GM18873 (cell line): ENCODE results near the gene RAD54L2.
"Not testable (repeated sequence)": the region's sequence is repeated elsewhere in the genome, so short reads cannot be mapped to it uniquely, and the experiment has no call there.

Source experiments
- ATAC-seq: cut with Tn5 transposase; IDR thresholded peaks from one replicate; pipeline ENCODE4 v1.9.1; 2021; ENCODE audit warnings: mild to moderate bottlenecking, moderate library complexity, moderate number of reproducible peaks; ENCODE audit not compliant: unreplicated experiment, low FRiP score

The RAD54L2 gene

DNA sequence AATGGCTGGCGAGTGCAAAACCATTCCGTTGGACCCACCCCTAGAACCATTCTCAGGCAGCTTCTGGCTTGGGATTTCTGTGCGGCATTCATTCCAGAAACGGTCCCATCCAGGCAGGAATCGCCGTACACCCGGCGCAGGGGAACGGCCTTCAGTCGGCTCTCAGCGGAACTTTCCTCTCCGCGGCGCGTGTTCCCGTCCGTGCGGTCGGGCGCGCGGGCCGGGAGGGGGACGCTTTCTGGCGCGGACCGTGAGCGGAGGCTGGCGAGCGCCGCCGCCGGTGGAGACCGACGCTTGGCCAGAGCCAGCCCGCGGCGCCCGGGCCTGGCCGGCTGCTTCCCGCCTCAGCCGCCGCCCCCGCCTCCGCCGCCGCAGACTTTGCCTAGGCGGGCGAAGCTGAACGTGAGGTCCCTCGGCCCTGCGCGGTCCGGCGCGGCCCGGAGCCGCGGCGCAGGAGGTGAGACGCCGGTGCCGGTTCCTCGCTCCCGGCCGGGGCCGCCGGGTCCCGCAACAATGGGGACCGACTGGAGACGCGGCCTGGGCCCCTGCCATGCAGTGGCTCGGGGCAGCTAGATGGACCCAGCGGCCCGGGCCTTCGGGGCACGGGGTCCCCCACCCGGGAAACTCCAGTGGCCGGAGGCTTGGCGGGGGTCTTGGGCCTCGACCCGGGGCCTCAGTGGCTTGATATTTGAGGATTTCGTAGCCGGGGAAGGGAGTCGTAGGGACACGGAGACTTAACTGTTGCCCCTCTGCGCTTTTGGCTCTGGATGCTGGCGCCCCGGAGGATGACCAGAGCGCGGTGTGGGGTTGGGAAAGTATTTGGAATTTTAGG lies at the start of gene RAD54L2:
TSS of gene RAD54L2 (plus strand) at position 261 of the 832 bp plus-strand sequence. CDS start 51,702 bp downstream, outside the sequence.
- peak; percentile 58 for ATAC-seq

GRCh38 chr3:51498876-51499738 lies 39.4 kb upstream of the RAD54L2 start:
- peak; percentile 48 for ATAC-seq

GRCh38 chr3:51500632-51501131 lies 37.8 kb upstream of the RAD54L2 start:
- ATAC-seq = no peak

- no peak for ATAC-seq
These were observed 36.5 kb upstream of the RAD54L2 start for GRCh38 chr3:51501833-51502561.

- no peak for ATAC-seq
These were observed 36.0 kb upstream of the RAD54L2 start for GRCh38 chr3:51502562-51502910.

DNA sequence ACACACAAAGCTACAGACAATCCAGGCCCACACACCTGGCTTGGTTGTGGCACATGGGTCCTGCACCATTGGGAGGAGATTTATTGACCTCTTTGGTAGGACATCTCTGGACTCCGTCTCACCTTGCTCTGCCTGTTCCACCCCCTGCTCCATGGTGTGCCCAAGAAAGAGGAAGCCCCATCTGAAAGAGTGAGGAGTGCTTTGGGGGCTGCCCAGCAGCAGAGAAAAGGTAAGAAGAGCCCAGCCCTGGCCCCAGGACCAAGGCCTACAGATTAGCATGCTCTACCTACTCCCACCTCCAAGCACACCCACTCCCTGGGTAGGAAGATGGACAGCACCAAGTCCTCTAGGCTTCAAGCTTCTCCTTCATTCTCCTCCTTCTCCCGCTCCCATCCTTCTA lies 35.5 kb upstream of the RAD54L2 start:
- ATAC-seq = no peak

DNA sequence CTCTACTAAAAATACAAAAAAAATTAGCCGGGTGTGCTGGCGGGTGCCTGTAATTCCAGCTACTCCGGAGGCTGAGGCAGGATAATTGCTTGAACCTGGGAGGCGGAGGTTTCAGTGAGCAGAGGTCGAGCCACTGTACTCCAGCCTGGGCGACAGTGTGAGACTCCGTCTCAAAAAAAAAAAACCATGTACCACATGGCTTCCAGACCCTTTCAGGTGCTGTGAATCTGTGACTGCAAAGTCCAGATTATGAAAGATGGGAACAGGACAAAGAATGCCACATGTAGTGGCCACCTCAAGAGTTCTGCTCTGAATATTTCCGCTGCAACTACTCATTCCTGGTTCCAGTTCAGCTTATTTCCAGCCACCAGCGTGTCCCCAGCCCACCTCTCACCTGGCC lies 30.3 kb upstream of the RAD54L2 start:
- no peak for ATAC-seq

GRCh38 chr3:51510996-51511395 lies 27.5 kb upstream of the RAD54L2 start:
- no peak for ATAC-seq

GRCh38 chr3:51514210-51514609 lies 24.3 kb upstream of the RAD54L2 start:
- ATAC-seq = no peak

- ATAC-seq = no peak
These were observed 18.7 kb upstream of the RAD54L2 start for GRCh38 chr3:51519848-51520247.

- peak; percentile 59 for ATAC-seq
These were observed 17.4 kb upstream of the RAD54L2 start for GRCh38 chr3:51520906-51521730.

DNA sequence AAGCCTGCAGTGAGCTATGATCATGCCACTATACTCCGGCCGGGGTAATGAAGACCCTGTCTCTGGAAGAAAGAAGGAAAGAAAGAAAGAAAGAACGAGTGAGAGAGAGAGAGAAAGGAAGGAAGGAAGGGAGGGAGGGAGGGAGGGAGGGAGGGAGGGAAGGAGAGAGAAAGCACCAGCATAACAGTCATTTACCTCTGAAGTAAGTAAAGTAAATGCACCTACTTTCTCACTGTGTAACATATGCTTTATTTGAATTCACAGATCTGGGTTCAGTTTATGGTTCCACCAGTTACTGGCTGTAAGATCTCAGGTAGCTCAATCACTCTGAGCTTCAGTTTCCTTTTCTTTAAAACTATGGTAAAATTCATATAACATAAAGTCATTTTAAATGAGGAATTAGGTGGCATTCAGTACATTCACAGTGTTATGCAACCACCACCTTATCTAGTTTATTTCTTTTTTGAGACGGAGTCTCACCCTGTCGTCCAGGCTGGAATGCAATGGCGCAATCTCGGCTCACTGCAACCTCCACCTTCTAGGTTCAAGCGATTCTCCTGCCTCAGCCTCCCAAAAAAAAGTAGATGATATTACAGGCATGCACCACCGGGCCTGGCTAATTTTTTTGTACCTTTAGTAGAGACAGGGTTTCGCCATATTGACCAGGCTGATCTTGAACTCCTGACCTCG lies 16.1 kb upstream of the RAD54L2 start:
- ATAC-seq = no peak

- not testable (repeated sequence) for ATAC-seq
These were observed 13.6 kb upstream of the RAD54L2 start for GRCh38 chr3:51524874-51525273.

- no peak for ATAC-seq
These were observed 8.0 kb upstream of the RAD54L2 start for GRCh38 chr3:51530485-51530884.

DNA sequence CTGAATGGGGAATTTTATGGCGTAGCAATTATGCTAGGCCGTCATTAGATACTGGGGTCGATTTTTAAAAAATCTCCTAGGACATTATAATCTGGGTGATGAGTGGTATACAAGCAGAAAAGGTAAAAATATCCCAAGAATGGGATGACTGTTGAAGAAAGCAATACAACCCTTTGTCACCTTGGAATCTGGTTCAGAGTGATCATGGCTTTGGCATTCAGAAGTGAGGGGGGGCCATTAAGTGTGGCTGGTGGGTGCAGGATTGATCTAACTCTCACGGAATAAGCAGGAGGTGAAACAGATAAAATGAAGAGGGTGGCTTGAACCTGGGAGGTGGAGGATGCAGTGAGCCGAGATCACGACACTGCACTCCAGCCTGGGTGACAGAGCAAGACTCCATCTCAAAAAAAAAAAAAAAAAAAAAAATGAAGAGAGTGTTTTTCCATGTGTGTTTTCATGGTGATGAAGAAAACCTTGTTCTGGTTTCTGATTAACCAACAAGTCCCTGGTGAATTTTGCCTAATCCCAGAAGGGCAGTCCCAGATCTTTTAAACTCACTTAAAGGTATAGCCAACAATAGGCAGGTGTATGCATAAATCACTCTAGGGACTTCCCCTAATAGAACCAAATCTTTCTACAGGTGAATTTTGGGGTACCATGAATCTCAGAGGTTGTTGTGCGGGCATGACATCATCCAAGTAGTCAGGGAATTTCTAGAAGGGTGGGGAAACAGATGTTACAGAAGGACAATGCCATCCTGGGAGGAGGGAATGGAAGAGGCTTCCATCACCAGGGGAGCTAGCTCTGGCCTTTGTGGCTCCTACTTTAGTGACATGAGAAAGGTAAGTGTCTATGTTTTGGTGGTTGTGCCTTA lies 3.1 kb upstream of the RAD54L2 start:
- ATAC-seq = no peak

GRCh38 chr3:51537631-51538030 lies 888 bp upstream of the RAD54L2 start:
- ATAC-seq = not testable (repeated sequence)

DNA sequence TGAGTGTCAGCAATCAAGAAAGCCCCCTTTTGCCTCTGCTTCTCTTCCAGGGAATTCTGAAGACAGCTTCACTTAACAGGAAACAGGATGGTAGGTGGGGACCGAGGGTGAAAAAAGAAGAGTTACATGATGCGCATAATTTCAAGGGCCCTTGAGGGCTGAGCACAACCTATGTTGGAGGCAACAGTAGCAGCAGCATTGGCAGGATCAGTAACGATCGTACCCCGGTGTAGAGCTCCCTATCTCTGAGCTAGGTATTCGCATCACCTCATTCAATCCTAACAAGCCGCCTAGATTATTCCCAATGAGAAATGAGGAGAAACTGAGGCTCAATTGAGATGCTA lies 432 bp upstream of the RAD54L2 start:
- ATAC-seq = no peak

DNA sequence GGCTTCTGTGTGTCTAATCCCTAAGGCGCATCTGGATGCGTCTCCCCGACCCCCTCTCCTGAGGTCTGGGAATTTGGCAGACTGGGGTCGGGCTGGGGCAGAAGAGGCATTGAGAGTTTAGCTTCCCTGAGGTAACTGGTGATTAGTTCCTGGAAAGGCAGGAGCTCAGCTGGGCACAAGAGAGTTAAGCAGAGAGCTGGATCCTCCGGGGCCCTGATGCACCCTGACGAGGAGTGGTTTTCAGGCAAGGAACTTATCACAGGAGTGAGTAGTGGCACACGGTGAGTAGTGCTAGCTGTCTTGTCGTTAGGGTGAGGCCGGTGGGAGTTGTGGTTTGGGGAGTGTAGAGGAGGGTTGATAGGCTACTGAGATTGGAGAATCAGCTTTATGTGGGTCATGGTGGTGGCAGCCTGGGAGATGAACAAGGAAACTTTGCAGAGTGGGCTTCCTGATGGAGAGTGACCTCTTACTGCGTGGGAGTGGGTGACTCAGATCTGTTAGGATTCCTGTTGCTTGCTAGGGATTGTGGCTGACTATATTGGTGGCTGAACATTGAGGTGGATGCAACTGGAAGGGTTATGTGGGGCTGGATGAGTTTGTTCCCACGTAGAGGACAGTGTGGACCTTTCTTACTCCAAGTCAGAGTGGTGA lies 897 bp downstream of the RAD54L2 start:
- no peak for ATAC-seq
